Astrocyte of the cerebellum (primary cell): ENCODE results near the gene TMC6.

Experiments
- DNase-seq: peaks from one replicate; pipeline ENCODE4 v3.0.0-alpha.2; 2011; ENCODE audit warnings: low read depth
- H3K4me3 ChIP-seq: 2 replicates; pipeline ENCODE4 v1.5.1; 2011; ENCODE audit warnings: mild to moderate bottlenecking, low read depth, low read length, moderate library complexity
- CTCF ChIP-seq: IDR thresholded peaks from 2 replicates; pipeline ENCODE4 v1.5.1; 2012; ENCODE audit warnings: low read length, low read depth, moderate library complexity, mild to moderate bottlenecking; ENCODE audit errors: missing control alignments
- in situ Hi-C: cut with HindIII; loops from 2 replicates; pipeline ENCODE4 v1.10.0; 2017; ENCODE audit warnings: low sequenced_read_pairs

The TMC6 gene

DNA sequence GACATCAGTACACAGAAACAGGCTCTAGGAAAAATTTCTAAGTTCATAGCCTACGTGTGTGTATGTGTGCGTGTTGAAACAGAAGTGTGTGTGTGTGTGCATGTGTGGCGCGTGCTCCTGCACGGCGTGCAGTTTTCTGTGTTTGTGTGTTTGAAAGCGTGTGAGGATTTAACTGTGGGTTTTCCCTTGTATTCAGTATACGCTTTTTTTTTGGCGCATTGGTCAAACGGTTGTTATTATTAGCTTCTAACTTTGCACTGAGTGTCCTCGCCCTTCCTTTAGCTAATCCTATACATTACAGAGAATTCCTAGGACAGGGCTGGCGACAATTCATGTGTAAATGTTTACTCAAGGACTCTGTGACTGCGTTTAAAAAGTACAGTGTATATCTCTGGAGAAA lies 23.0 kb downstream of the TMC6 start:
- in situ Hi-C loops: no loop called here
- no peak overlapping the region for H3K4me3 ChIP-seq
- no peak for DNase-seq
- no peak for TF ChIP-seq CTCF

DNA sequence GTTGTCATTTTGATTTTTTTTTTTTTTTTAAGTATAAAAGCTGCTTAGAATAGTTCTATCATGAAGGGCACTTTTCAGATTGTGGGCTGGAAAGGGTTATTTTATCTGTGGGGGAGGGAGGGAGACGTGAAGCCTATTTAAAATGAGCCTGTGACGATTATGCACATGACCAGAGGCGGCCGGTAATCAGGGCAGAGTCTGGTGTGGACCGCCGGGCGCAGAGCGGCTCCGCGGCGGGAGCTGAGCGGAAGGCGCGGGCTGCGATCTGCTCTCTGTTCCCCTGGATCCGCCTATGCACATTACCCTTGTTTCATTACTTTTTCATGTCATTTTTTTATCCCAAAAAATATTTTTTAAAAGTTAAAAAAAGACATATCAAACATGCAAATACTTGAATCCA lies 23.5 kb downstream of the TMC6 start:
- in situ Hi-C loops: no loop called here
- no peak overlapping the region for H3K4me3 ChIP-seq
- no peak for DNase-seq
- no peak for TF ChIP-seq CTCF

- no peak for TF ChIP-seq CTCF
- in situ Hi-C loops: no loop called here
- H3K4me3 ChIP-seq: no peak overlapping the region
- no peak for DNase-seq
Measured at GRCh38 chr17:78104540-78104941, 24.0 kb downstream of the TMC6 start.

DNA sequence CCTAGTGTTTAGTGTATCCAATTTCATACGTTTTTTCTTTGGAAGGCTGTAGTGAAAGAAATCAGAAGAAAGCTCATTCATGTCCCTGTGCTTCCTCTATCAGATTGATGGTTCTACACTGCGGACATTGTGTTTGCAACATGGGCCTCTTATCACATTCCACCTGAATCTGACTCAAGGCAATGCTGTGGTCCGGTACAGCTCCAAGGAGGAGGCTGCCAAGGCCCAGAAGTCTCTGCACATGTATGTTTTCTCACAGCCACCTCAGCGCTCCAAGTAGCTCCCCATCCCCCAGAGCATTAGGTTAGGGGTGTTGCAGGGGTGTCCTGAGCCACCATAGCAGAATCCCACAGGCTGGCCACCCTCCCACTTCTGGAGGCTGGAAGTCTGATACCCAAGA lies 25.2 kb downstream of the TMC6 start:
- H3K4me3 ChIP-seq: no peak overlapping the region
- in situ Hi-C loops: no loop called here
- TF ChIP-seq CTCF: no peak
- no peak for DNase-seq

- H3K4me3 ChIP-seq: no peak overlapping the region
- in situ Hi-C loops: no loop called here
- no peak for DNase-seq
- TF ChIP-seq CTCF: no peak
Measured at GRCh38 chr17:78101542-78101941, 27.0 kb downstream of the TMC6 start.

DNA sequence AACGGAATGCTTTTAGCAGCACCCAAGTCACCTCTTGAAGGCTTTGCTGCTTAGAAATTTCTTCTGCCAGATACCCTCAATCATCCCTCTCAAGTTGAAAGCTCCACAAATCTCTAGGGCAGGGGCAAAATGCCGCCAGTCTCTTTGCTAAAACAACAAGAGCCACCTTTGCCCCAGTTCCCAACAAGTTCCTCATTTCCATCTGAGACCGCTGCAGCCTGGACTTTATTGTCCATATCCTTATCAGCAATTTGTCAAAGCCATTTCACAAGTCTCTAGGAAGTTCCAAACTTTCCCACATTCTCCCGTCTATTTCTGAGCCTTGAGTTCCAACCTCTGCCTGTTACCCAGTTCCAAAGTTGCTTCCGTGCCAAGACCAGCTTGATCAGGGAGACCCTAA lies 27.4 kb downstream of the TMC6 start:
- in situ Hi-C loops: no loop called here
- DNase-seq: no peak
- no peak overlapping the region for H3K4me3 ChIP-seq
- TF ChIP-seq CTCF: no peak

GRCh38 chr17:78096093-78096492 lies 32.5 kb downstream of the TMC6 start:
- no peak for TF ChIP-seq CTCF
- in situ Hi-C loops: no loop called here
- H3K4me3 ChIP-seq: no peak overlapping the region
- DNase-seq: no peak
